Neuronal stem cell (in vitro differentiated cells): Measurements from ENCODE around the gene SRSF6.
A peak's percentile ranks its signal among the peaks of the same experiment; 100 is the strongest.
"Not testable (repeated sequence)": the region's sequence is repeated elsewhere in the genome, so short reads cannot be mapped to it uniquely, and the experiment has no call there.

Source experiments
- DNase-seq: peaks from one replicate; pipeline ENCODE4 v3.0.0-alpha.2; 2013; ENCODE audit warnings: low spot score
- H2AFZ ChIP-seq: one replicate; pipeline ENCODE4 v1.6.1; 2013; ENCODE audit warnings: mild to moderate bottlenecking, low read length, inconsistent platforms
- H2AK5ac ChIP-seq: 2 replicates; pipeline ENCODE4 v1.6.1; 2013; ENCODE audit warnings: low read depth, mild to moderate bottlenecking, inconsistent platforms, low read length, moderate library complexity, mixed read lengths
- H2BK120ac ChIP-seq: 2 replicates; pipeline ENCODE4 v1.6.1; 2013; ENCODE audit warnings: low read depth, mild to moderate bottlenecking, inconsistent platforms, low read length, moderate library complexity, mixed read lengths
- H2BK12ac ChIP-seq: one replicate; pipeline ENCODE4 v1.6.1; 2013; ENCODE audit warnings: low read length, inconsistent platforms
- H2BK15ac ChIP-seq: 2 replicates; pipeline ENCODE4 v1.6.1; 2013; ENCODE audit warnings: mild to moderate bottlenecking, low read length, inconsistent platforms, mixed read lengths
- H2BK5ac ChIP-seq: one replicate; pipeline ENCODE4 v1.6.1; 2013; ENCODE audit warnings: inconsistent platforms, mild to moderate bottlenecking, low read length, moderate library complexity
- H3K14ac ChIP-seq: one replicate; pipeline ENCODE4 v1.6.1; 2013; ENCODE audit warnings: low read length, inconsistent platforms
- H3K18ac ChIP-seq: 2 replicates; pipeline ENCODE4 v1.6.1; 2013; ENCODE audit warnings: low read length, inconsistent platforms
- H3K23ac ChIP-seq: 2 replicates; pipeline ENCODE4 v1.6.1; 2013; ENCODE audit warnings: low read depth, mild to moderate bottlenecking, mixed read lengths, low read length, inconsistent platforms; ENCODE audit not compliant: poor library complexity
- H3K27ac ChIP-seq: replicated peaks from 3 replicates; pipeline ENCODE4 v1.5.1; 2013; ENCODE audit warnings: low read length, inconsistent platforms
- H3K27me3 ChIP-seq, 3 experiments: 2 replicates each; pipeline ENCODE4 v1.6.1; 2013; ENCODE audit warnings: low read length in 3 of 3, mild to moderate bottlenecking in 2 of 3, inconsistent platforms in 1 of 3, low read depth in 1 of 3, mixed read lengths in 1 of 3, moderate library complexity in 1 of 3; ENCODE audit not compliant: control insufficient read depth in 3 of 3, insufficient read depth in 3 of 3
- H3K36me3 ChIP-seq, 2 donors: replicated peaks in 1 of 2; 2 replicates each; pipeline ENCODE4 v1.6.1; 2013; ENCODE audit warnings: low read length in 2 of 2; ENCODE audit not compliant: control insufficient read depth in 2 of 2, insufficient read depth in 2 of 2
- H3K4ac ChIP-seq: 2 replicates; pipeline ENCODE4 v1.6.1; 2013; ENCODE audit warnings: inconsistent platforms, mild to moderate bottlenecking, low read length, moderate library complexity
- H3K4me1 ChIP-seq, 2 donors: 1 replicate in 1 of 2; 2 replicates in 1 of 2; pipeline ENCODE4 v1.6.1; 2013; ENCODE audit warnings: low read length in 2 of 2, low read depth in 1 of 2; ENCODE audit not compliant: control insufficient read depth in 2 of 2, insufficient read depth in 1 of 2
- H3K4me2 ChIP-seq: one replicate; pipeline ENCODE4 v1.6.1; 2013; ENCODE audit warnings: mild to moderate bottlenecking, low read length, inconsistent platforms; ENCODE audit not compliant: insufficient read depth, poor library complexity, severe bottlenecking
- H3K4me3 ChIP-seq, 2 donors: 2 replicates each; pipeline ENCODE4 v1.5.1; 2013; ENCODE audit warnings: low read length in 2 of 2, mild to moderate bottlenecking in 2 of 2, inconsistent platforms in 1 of 2, moderate library complexity in 1 of 2
- H3K79me1 ChIP-seq: one replicate; pipeline ENCODE4 v1.6.1; 2013; ENCODE audit warnings: low read depth, mild to moderate bottlenecking, inconsistent platforms, low read length, moderate library complexity
- H3K9ac ChIP-seq: one replicate; pipeline ENCODE4 v1.6.1; 2013; ENCODE audit warnings: mild to moderate bottlenecking, low read depth, low read length, inconsistent platforms; ENCODE audit not compliant: poor library complexity
- H3K9me3 ChIP-seq, 2 donors: replicated peaks in 1 of 2; 2 replicates each; pipeline versions ENCODE3 to v1.6.1; 2013; ENCODE audit warnings: low read length in 2 of 2, mild to moderate bottlenecking in 2 of 2, inconsistent platforms in 1 of 2, low read depth in 1 of 2, mixed read lengths in 1 of 2, moderate library complexity in 1 of 2; ENCODE audit not compliant: control insufficient read depth in 2 of 2, insufficient read depth in 1 of 2
- H4K8ac ChIP-seq: one replicate; pipeline ENCODE4 v1.6.1; 2013; ENCODE audit warnings: low read depth, mild to moderate bottlenecking, inconsistent platforms, low read length, moderate library complexity
- H4K91ac ChIP-seq: one replicate; pipeline ENCODE4 v1.6.1; 2013; ENCODE audit warnings: low read length, low read depth, mild to moderate bottlenecking, inconsistent platforms; ENCODE audit not compliant: poor library complexity
- WGBS, 2 donors: extraction: QIAGEN DNeasy Blood & Tissue Kit; methylation state at CpG; one replicate each; pipeline ENCODE4 v1.1.7; 2013; ENCODE audit warnings: missing lambda C conversion rate in 2 of 2, mixed read lengths in 1 of 2; ENCODE audit not compliant: insufficient read length in 2 of 2, insufficient replicate concordance in 1 of 2; ENCODE audit errors: extremely low coverage in 2 of 2; 5-methylcytosine and 5-hydroxymethylcytosine counted together

The SRSF6 gene

GRCh38 chr20:43442282-43442880, 15.3 kb upstream of the SRSF6 start:
- H3K79me1 ChIP-seq, result no peaks in the 10 kb centered on the region

GRCh38 chr20:43444107-43444506, 13.6 kb upstream of the SRSF6 start:
- H3K79me1 ChIP-seq, result no peaks in the 10 kb centered on the region
- H4K91ac ChIP-seq, result no peak overlapping the region
- no peak overlapping the region for H2BK12ac ChIP-seq
- H3K27me3 ChIP-seq, result no peaks in the 10 kb centered on the region
- H4K8ac ChIP-seq, result no peak overlapping the region
- no peak overlapping the region for H2BK120ac ChIP-seq
- H3K9me3 ChIP-seq, result peaks cover 0 to 2% of the 10 kb centered on the region in 2 donors
- no peak overlapping the region for H2BK5ac ChIP-seq
- H3K14ac ChIP-seq, result no peak overlapping the region
- H3K4ac ChIP-seq, result no peak overlapping the region
- no peaks in the 10 kb centered on the region for H3K36me3 ChIP-seq
- no peak overlapping the region for H2AK5ac ChIP-seq
- no peak overlapping the region for H3K4me2 ChIP-seq
- no CpG with 5 or more reads among the region's 9 CpGs for WGBS, 2 donors
- no peak overlapping the region for H2AFZ ChIP-seq
- no peak overlapping the region for H3K18ac ChIP-seq
- H3K4me1 ChIP-seq, result no peaks in the 10 kb centered on the region
- no peak for DNase-seq
- H3K23ac ChIP-seq, result no peak overlapping the region
- H3K9ac ChIP-seq, result no peak overlapping the region
- H3K27ac ChIP-seq, result no peak overlapping the region
- no peak overlapping the region for H2BK15ac ChIP-seq
- H3K4me3 ChIP-seq, result no peak overlapping the region

More at GRCh38 chr20:43442282-43442880, 15.3 kb upstream of the SRSF6 start:
- no peak overlapping the region for H3K27ac ChIP-seq
- no peak overlapping the region for H4K8ac ChIP-seq
- WGBS, 2 donors, result no CpG with 5 or more reads among the region's 5 CpGs
- no peaks in the 10 kb centered on the region for H3K27me3 ChIP-seq
- no peak overlapping the region for H3K4ac ChIP-seq
- H3K18ac ChIP-seq, result no peak overlapping the region
- no peak overlapping the region for H2BK5ac ChIP-seq
- no peak overlapping the region for H3K23ac ChIP-seq
- no peak overlapping the region for H2AK5ac ChIP-seq
- no peak overlapping the region for H4K91ac ChIP-seq
- DNase-seq, result no peak
- no peak overlapping the region for H3K14ac ChIP-seq
- H3K9ac ChIP-seq, result no peak overlapping the region
- H3K4me2 ChIP-seq, result no peak overlapping the region
- no peak overlapping the region for H2BK15ac ChIP-seq
- H3K9me3 ChIP-seq, result peaks cover 0 to 2% of the 10 kb centered on the region in 2 donors
- H3K4me3 ChIP-seq, result no peak overlapping the region
- H2AFZ ChIP-seq, result peak overlapping the region; percentile 20
- H3K4me1 ChIP-seq, result no peaks in the 10 kb centered on the region
- H2BK120ac ChIP-seq, result no peak overlapping the region
- H2BK12ac ChIP-seq, result no peak overlapping the region
- no peaks in the 10 kb centered on the region for H3K36me3 ChIP-seq

GRCh38 chr20:43446361-43446879, 11.3 kb upstream of the SRSF6 start:
- Histone ChIP-seq H3K4me3 (no peak overlapping the region), H2BK120ac (no peak overlapping the region), H2AFZ (no peak overlapping the region), H2AK5ac (peak overlapping the region; percentile 43), H3K14ac (no peak overlapping the region), H3K4me1 (no peaks in the 10 kb centered on the region), H3K79me1 (no peaks in the 10 kb centered on the region), H3K27ac (no peak overlapping the region), H3K36me3 (no peaks in the 10 kb centered on the region), H4K91ac (no peak overlapping the region), H3K18ac (peak overlapping the region; percentile 28), H3K9me3 (no peaks in the 10 kb centered on the region), H3K27me3 (no peaks in the 10 kb centered on the region), H3K4me2 (no peak overlapping the region), H2BK12ac (no peak overlapping the region), H3K9ac (no peak overlapping the region), H3K23ac (peak overlapping the region; percentile 43), H4K8ac (no peak overlapping the region), H3K4ac (no peak overlapping the region), H2BK15ac (peak overlapping the region; percentile 55), H2BK5ac (no peak overlapping the region)
- no peak for DNase-seq
- no CpG with 5 or more reads among the region's 6 CpGs for WGBS, 2 donors

GRCh38 chr20:43448431-43448747, 9.3 kb upstream of the SRSF6 start:
- not testable (repeated sequence) for H3K4me3 ChIP-seq, H3K4ac ChIP-seq, H2AFZ ChIP-seq, H2BK12ac ChIP-seq, H3K27me3 ChIP-seq, H3K9ac ChIP-seq, H3K9me3 ChIP-seq, H2BK120ac ChIP-seq, H3K4me2 ChIP-seq, H3K4me1 ChIP-seq, H2BK15ac ChIP-seq, H3K36me3 ChIP-seq, H4K91ac ChIP-seq, H2AK5ac ChIP-seq, H3K79me1 ChIP-seq, H3K27ac ChIP-seq, H3K18ac ChIP-seq, H2BK5ac ChIP-seq, H3K23ac ChIP-seq, DNase-seq, H3K14ac ChIP-seq, H4K8ac ChIP-seq
- WGBS, 2 donors, result 60% methylated on average over 1 of the region's 4 CpGs; no CpG with 5 or more reads in 1 of the 2 donors
